AG04450 (cell line): ENCODE data around the gene ZCCHC3. TPM values are rescaled to one million over a fixed set of nuclear protein-coding genes. Genes with fewer than 3 reads are reported as not detected.
"Not testable (repeated sequence)": the region's sequence is repeated elsewhere in the genome, so short reads cannot be mapped to it uniquely, and the experiment has no call there.

Source experiments
- CTCF ChIA-PET: fragments of 300-600, 350-600 bp; formaldehyde crosslinking; extraction: SDS; loops from one replicate; lab custom pipeline; 2022; ENCODE audit warnings: antibody characterized with exemption, inconsistent platforms; lab: Charles Lee
- POLR2A ChIA-PET: fragments of 350-600 bp; formaldehyde crosslinking; extraction: SDS; loops from one replicate; lab custom pipeline; 2021; ENCODE audit warnings: antibody characterized with exemption, inconsistent platforms; lab: Yijun Ruan, JAX
- DNase-seq: peaks from one replicate; pipeline ENCODE4 v3.0.0-alpha.2; 2011; ENCODE audit warnings: low read depth, low spot score
- H3K27ac ChIP-seq: one replicate; pipeline ENCODE4 v1.5.1; 2012; ENCODE audit warnings: low read depth, low read length, control low read depth
- H3K27me3 ChIP-seq: one replicate; pipeline ENCODE4 v1.6.0; 2012; ENCODE audit warnings: low read length; ENCODE audit not compliant: control insufficient read depth, insufficient read depth
- H3K4me3 ChIP-seq: 2 replicates; pipeline ENCODE4 v1.5.1; 2011; ENCODE audit warnings: mild to moderate bottlenecking, low read depth, low read length, control low read depth
- H3K9me3 ChIP-seq: 2 replicates; pipeline ENCODE4 v1.5.1; 2012; ENCODE audit warnings: low read length; ENCODE audit not compliant: control insufficient read depth, insufficient read depth
- CTCF ChIP-seq: IDR thresholded peaks from 2 replicates; pipeline ENCODE4 v1.5.1; 2011; ENCODE audit warnings: low read depth, low read length, control low read depth, inconsistent platforms
- polyA plus RNA-seq: library from polyadenylated mRNA; depleted of rRNA; stranded (reverse); fragments of >200 nt; gene quantifications from 2 replicates; pipeline ENCODE4 v1.2.3, GENCODE V29; 2011

ZCCHC3 gene
- polyA plus RNA-seq, 1 experiment = 15.4 TPM

GRCh38 chr20:328975-329695 lies 31.8 kb downstream of the ZCCHC3 start:
- no peaks in the 10 kb centered on the region for H3K27me3 ChIP-seq
- CTCF ChIA-PET = interaction anchor here (1.0 to 3.4 kb wide), 6 partner anchors 17 to 410 kb away, joined by 4 to 44 read pairs (median 13); partner anchors contain the start of gene NRSN2
- no peak overlapping the region for H3K27ac ChIP-seq
- no peak for DNase-seq
- no peak for TF ChIP-seq CTCF
- H3K4me3 ChIP-seq = peak overlapping the region; percentile 90
- POLR2A ChIA-PET = interaction anchor here (1.6 kb wide), 1 partner anchor 32 kb away, joined by 4 read pairs; the partner anchor contains the start of gene ZCCHC3
- H3K9me3 ChIP-seq = no peaks in the 10 kb centered on the region

- no peak for DNase-seq
- ChIA-PET POLR2A (interaction anchor here (1.6 kb wide), 1 partner anchor 33 kb away, joined by 4 read pairs; the partner anchor contains the start of gene ZCCHC3), CTCF (interaction anchor here (0.6 to 3.4 kb wide), 13 partner anchors 12 to 410 kb away, joined by 3 to 44 read pairs (median 7); partner anchors contain the start of gene NRSN2)
- no peaks in the 10 kb centered on the region for H3K27me3 ChIP-seq
- no peak overlapping the region for H3K27ac ChIP-seq
- no peak for TF ChIP-seq CTCF
- H3K4me3 ChIP-seq = no peak overlapping the region; the same call in 1 of the 2 replicates
- no peaks in the 10 kb centered on the region for H3K9me3 ChIP-seq
These were observed 32.5 kb downstream of the ZCCHC3 start for GRCh38 chr20:329851-330232.

- Histone ChIP-seq H3K27me3 (no peaks in the 10 kb centered on the region), H3K9me3 (no peaks in the 10 kb centered on the region), H3K4me3 (no peak overlapping the region), H3K27ac (no peak overlapping the region)
- DNase-seq = no peak
- peak; percentile 92 for TF ChIP-seq CTCF
- ChIA-PET CTCF (interaction anchor here (0.5 to 3.4 kb wide), 31 partner anchors 10 to 201 kb away, joined by 3 to 44 read pairs (median 4); partner anchors contain the start of genes NRSN2 and ZCCHC3), POLR2A (interaction anchor here (1.0 to 1.6 kb wide), 3 partner anchors 21 to 34 kb away, joined by 3 to 4 read pairs (median 4); partner anchors contain the start of gene ZCCHC3)
These were observed 33.1 kb downstream of the ZCCHC3 start for GRCh38 chr20:330233-331149.

GRCh38 chr20:334578-334977 lies 37.2 kb downstream of the ZCCHC3 start:
- H3K9me3 ChIP-seq = no peaks in the 10 kb centered on the region
- ChIA-PET POLR2A (no interaction called here), CTCF (interaction anchor here (1.5 kb wide), 1 partner anchor 11 kb away, joined by 4 read pairs; no protein-coding TSS in a partner anchor)
- TF ChIP-seq CTCF = no peak
- H3K4me3 ChIP-seq = no peak overlapping the region
- no peak for DNase-seq
- H3K27ac ChIP-seq = no peak overlapping the region
- H3K27me3 ChIP-seq = peaks cover 4% of the 10 kb centered on the region

- CTCF ChIA-PET, H3K27me3 ChIP-seq, DNase-seq, H3K4me3 ChIP-seq, H3K9me3 ChIP-seq, H3K27ac ChIP-seq, POLR2A ChIA-PET: not testable (repeated sequence)
These were observed 38.7 kb downstream of the ZCCHC3 start for GRCh38 chr20:336040-336439.
